Kidney epithelial cell (primary cell): Measurements from ENCODE around the gene KLHL29. TPM values are rescaled to one million over a fixed set of nuclear protein-coding genes. Genes with fewer than 3 reads are reported as not detected.
A peak's percentile ranks its signal among the peaks of the same experiment; 100 is the strongest.

Source experiments
- DNase-seq: peaks from one replicate; pipeline ENCODE4 v3.0.0-alpha.2; 2010; ENCODE audit warnings: low read depth
- H3K27me3 ChIP-seq: 2 replicates; pipeline ENCODE4 v1.6.0; 2011; ENCODE audit warnings: low read length; ENCODE audit not compliant: control insufficient read depth, insufficient read depth
- H3K36me3 ChIP-seq: 2 replicates; pipeline ENCODE4 v1.5.1; 2011; ENCODE audit warnings: low read length; ENCODE audit not compliant: control insufficient read depth, insufficient read depth
- H3K4me3 ChIP-seq: 2 replicates; pipeline ENCODE4 v1.5.1; 2011; ENCODE audit warnings: low read depth, mild to moderate bottlenecking, control low read depth, low read length
- CTCF ChIP-seq: IDR thresholded peaks from 2 replicates; pipeline ENCODE4 v1.5.1; 2011; ENCODE audit warnings: mild to moderate bottlenecking, moderate library complexity, low read length, control low read depth, inconsistent platforms; ENCODE audit not compliant: insufficient read depth, poor library complexity, severe bottlenecking
- total RNA-seq: library from RNA; depleted of rRNA; stranded (reverse); fragments of >200 nt; gene quantifications from 2 replicates; pipeline ENCODE4 v1.2.3, GENCODE V29; 2015

KLHL29 gene
- total RNA-seq, 1 donor from 2014 or later, result 12.4 TPM

- Histone ChIP-seq H3K27me3 (no peaks in the 10 kb centered on the region), H3K36me3 (no peaks in the 10 kb centered on the region), H3K4me3 (no peak overlapping the region)
- TF ChIP-seq CTCF, result no peak
- DNase-seq, result no peak
Measured at GRCh38 chr2:23647563-23647962, 262.6 kb downstream of the KLHL29 start.

GRCh38 chr2:23649303-23649702 is 264.3 kb downstream of the KLHL29 start:
- no peak overlapping the region for H3K4me3 ChIP-seq
- H3K27me3 ChIP-seq, result no peaks in the 10 kb centered on the region
- TF ChIP-seq CTCF, result no peak
- no peak for DNase-seq
- no peaks in the 10 kb centered on the region for H3K36me3 ChIP-seq

- Histone ChIP-seq H3K4me3 (no peak overlapping the region), H3K27me3 (no peaks in the 10 kb centered on the region), H3K36me3 (no peaks in the 10 kb centered on the region)
- TF ChIP-seq CTCF, result no peak
- peak; percentile 65 for DNase-seq
Measured at GRCh38 chr2:23649819-23650218, 264.8 kb downstream of the KLHL29 start.

GRCh38 chr2:23651187-23652080 is 266.5 kb downstream of the KLHL29 start:
- Histone ChIP-seq H3K4me3 (no peak overlapping the region), H3K27me3 (no peaks in the 10 kb centered on the region), H3K36me3 (no peaks in the 10 kb centered on the region)
- TF ChIP-seq CTCF, result no peak
- DNase-seq, result peak; percentile 69

GRCh38 chr2:23653326-23653725 is 268.3 kb downstream of the KLHL29 start:
- no peaks in the 10 kb centered on the region for H3K27me3 ChIP-seq
- DNase-seq, result no peak
- H3K36me3 ChIP-seq, result no peaks in the 10 kb centered on the region
- no peak for TF ChIP-seq CTCF
- no peak overlapping the region for H3K4me3 ChIP-seq

- no peak for DNase-seq
Measured at GRCh38 chr2:23654756-23655155, 269.8 kb downstream of the KLHL29 start.

More at GRCh38 chr2:23654756-23655155, 269.8 kb downstream of the KLHL29 start:
- no peak for TF ChIP-seq CTCF
- Histone ChIP-seq H3K36me3 (no peaks in the 10 kb centered on the region), H3K27me3 (no peaks in the 10 kb centered on the region), H3K4me3 (no peak overlapping the region)
